Measurements from ENCODE around the gene MICU1. TPM values are rescaled to one million over a fixed set of nuclear protein-coding genes. Genes with fewer than 3 reads are reported as not detected.

MICU1 gene
- total RNA-seq, 2 experiments from 2014 or later = 29.2 to 29.4 TPM

DNA sequence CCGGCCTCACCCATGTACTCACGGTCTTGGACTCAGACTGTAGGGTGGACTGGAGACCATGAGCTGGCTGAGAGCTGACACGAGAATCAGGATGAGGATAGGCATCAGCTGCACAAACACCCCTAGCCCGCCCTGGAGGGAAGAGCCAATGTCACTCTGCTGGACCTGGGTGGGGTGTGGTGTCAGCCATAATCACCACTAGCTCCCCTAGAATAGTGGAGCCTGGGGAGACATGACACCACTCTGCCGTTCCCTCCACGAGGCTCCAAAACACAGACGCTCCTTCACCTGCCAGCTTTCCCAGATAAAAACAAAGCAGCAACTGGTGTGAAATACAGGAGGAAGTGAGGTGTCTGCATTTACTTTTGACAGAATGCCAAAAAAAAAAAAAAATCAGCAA, 287.7 kb downstream of the MICU1 start:
- Mint-ChIP-seq H3K9me3 (no peaks in the 10 kb centered on the region), H3K36me3 (peaks cover 41% of the 10 kb centered on the region), H3K4me3 (no peak overlapping the region), H3K27me3 (no peaks in the 10 kb centered on the region), H3K27ac (no peak overlapping the region), H3K4me1 (peaks cover 48% of the 10 kb centered on the region)
- DNase-seq = no peak

DNA sequence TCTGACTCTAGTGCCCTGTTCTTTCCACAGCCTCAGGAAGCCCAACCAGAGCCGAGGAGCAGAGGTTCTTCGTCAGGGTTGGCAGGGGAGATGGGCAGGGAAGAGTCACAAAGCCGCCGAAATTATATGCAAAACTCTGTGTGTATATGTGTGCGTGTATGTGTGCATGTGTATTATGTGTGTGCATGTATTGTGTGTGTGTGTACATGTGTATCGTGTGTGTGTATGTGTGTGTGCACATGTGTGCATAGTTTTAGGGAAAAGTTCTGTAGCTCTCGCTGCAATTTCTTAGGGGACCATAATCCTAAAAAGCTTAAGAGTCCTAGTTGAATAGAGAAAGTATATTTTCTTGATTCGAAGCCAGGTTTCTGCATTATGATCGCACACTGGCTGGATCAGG, 288.2 kb downstream of the MICU1 start:
- Mint-ChIP-seq H3K27ac (no peak overlapping the region), H3K4me1 (peaks cover 52% of the 10 kb centered on the region), H3K36me3 (peaks cover 44% of the 10 kb centered on the region), H3K27me3 (no peaks in the 10 kb centered on the region), H3K4me3 (no peak overlapping the region), H3K9me3 (no peaks in the 10 kb centered on the region)
- DNase-seq = no peak

DNA sequence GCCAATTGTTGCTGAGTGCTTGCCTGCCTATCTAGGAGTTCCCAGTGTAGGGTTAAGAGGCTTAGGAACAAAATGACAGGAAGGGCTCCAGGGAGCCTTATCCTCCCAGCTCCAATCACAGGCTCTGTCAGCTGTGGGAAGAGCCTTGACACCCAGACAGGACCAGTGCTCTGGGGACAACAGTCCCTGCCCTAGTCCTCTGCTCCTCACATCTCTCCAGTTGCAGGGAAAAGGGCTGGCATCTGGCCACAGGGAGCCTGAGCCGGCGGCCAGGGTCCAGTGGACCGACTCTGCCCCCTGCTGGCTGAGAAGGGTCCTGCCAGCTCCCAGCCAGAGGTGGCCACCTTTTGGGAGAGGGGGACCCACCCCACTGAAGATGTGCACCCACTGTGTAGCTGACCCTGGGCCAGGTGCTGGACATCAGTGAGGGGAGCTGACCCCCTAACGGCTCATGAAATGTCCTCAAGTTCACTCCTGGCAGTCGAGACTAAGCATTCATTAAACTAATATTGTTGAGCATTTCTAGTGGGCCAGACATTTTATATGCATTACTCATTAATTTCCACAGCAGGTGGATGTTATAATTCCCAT, 288.7 kb downstream of the MICU1 start:
- H3K27me3 Mint-ChIP-seq = no peaks in the 10 kb centered on the region
- H3K4me3 Mint-ChIP-seq = no peak overlapping the region
- no peak overlapping the region for H3K27ac Mint-ChIP-seq
- peak; percentile 66 for DNase-seq
- H3K4me1 Mint-ChIP-seq = peaks cover 57% of the 10 kb centered on the region
- H3K9me3 Mint-ChIP-seq = no peaks in the 10 kb centered on the region
- peaks cover 43% of the 10 kb centered on the region for H3K36me3 Mint-ChIP-seq

DNA sequence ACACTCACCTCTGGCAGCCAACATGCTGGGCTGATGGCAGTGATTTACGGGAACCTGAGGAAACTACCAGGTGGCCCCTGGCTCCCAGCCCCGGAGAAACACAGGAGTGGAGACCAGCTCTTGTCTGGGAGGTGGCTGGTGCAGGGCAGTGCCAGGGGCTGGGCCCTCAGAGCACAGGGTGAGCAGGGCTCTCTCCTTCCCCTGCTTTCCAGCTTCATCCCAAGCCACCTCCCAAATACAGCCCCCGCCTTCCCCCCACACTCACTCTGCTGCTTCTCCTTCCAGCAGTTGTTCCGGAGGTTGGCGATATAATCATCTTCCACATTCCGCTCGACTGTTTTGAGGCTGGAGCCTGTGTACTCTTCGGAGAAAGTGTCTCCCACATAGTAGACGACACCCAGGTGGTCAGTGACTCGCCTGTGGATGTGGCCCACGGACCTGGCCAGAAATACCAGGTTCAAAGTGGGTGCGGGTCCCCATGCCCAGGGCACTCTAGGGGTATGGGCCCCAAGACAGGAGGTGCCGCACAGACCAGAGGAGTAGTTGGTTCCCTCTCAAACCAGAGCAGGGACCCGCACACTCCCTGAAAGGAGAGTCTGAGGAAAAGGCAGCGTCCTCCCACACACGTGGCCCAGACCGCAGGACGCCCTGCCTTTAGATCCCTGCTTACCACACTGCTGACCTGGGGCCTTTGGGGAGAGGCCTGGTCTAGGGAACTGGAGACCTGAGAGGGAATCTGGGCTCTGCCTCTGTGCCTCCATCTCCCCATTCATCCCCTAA, 289.4 kb downstream of the MICU1 start:
- Mint-ChIP-seq H3K27me3 (no peaks in the 10 kb centered on the region), H3K4me3 (peak overlapping the region; percentile 60)

DNA sequence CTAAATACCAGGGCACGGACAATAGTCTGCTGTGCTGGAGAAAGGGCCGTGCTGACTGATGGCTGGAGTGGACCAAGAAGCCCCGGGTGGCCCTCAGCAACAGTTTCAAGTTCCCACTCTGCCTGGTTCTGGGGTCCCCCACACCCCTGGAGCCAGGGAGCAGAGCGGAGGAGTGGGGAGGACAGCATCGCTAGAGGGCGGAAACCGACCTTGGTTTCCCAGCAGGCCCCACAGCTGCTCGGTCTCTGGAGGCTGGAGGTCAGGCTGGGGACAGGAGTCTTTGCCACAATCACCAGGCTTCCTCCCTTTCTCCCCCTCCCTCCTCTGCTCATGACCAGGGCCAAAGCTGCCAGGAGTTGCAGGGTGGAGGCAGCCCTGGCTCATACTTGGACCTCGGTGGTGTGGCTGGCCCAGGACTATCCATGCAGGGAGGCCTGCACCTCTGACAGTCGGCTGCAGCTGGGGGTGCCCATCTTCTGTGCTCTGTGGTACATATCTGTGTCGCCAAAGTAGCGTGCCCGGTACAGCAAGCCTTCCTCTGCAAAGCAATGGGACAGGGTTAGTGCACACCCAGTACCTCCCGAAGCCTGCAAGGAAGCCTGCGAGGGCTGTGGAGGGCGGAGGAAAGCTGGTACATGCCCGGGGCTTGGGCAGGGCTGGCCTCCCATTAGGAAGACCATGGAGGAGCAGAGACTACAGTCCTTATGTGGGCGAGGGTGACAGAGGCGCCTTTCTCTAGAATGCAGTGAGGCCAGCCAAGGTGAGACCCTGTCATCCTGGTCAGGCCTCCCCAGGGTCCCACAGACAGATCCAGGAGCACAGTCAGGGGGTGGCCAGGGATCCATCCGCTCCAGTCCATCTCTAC, 290.3 kb downstream of the MICU1 start:
- H3K4me1 Mint-ChIP-seq = peaks cover 64% of the 10 kb centered on the region
- H3K27ac Mint-ChIP-seq = peak overlapping the region; percentile 90
- no peaks in the 10 kb centered on the region for H3K27me3 Mint-ChIP-seq
- DNase-seq = peak; percentile 65
- H3K9me3 Mint-ChIP-seq = no peaks in the 10 kb centered on the region
- peaks cover 35% of the 10 kb centered on the region for H3K36me3 Mint-ChIP-seq
- peak overlapping the region; percentile 38 for H3K4me3 Mint-ChIP-seq

More for the DNA sequence above, 289.4 kb downstream of the MICU1 start:
- peak overlapping the region; percentile 90 for H3K27ac Mint-ChIP-seq
- no peak for DNase-seq
- H3K9me3 Mint-ChIP-seq = no peaks in the 10 kb centered on the region
- H3K4me1 Mint-ChIP-seq = peaks cover 62% of the 10 kb centered on the region
- peaks cover 43% of the 10 kb centered on the region for H3K36me3 Mint-ChIP-seq

DNA sequence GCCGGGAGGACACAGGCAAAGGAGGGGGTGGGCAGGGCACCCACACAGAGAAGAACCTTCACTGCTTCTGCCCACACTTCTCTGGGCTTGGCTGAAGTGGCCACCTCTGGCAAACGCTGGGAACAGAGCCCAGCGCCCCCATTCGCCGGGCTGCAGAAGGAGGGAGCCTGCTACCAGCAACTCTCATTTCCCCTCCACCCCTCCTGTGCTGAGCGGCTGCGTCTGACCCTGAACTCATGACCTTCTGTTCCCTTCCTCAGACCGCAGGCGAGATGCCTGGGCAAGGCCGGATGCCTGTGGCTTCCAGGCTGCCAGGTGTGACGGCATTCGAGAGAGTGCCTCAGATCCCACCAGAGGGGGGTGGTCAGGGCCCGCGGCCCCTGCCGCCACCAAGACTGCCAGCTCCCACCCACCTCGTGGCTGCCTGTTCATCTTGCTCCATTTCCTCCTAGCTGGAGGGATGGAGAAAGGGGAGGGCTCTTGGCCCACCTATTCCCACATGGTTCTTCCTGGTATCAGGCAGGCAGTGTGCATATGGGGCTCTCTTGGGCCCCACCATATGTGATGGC, 291.0 kb downstream of the MICU1 start:
- Mint-ChIP-seq H3K4me1 (peaks cover 68% of the 10 kb centered on the region), H3K36me3 (peaks cover 32% of the 10 kb centered on the region), H3K27ac (peak overlapping the region; percentile 90), H3K9me3 (no peaks in the 10 kb centered on the region), H3K27me3 (no peaks in the 10 kb centered on the region), H3K4me3 (peak overlapping the region; percentile 70)
- peak; percentile 92 for DNase-seq

DNA sequence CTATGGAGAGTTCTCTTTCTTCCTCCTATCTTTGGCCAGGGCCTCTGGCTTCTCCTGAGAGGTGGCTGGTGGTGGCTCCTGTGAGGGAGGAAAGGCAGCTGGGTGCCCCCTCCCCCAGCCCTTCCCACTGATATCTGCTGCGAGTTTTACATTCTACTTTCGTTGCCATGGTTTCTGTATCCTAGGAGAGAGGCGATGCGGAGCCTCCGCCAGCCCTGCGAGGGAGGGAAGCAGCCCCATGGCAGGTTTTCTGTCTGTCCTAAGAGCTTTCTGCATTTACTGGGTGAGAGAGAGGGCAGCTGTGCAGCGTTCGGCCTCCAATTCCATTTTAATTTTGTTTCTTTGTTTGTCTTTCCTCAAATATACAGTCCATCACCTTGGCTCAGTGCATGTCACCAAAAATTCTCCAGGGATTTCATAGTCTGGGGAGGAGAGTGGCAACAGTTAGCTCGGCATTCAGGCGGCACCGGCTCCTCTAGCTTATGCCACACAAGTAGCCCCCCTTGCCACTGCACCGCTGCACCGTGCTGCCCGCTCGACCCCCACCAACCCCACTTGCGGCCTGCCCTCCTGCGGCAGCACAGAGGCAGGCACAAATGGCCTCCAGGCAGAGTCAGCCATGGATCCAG, 291.6 kb downstream of the MICU1 start:
- Mint-ChIP-seq H3K36me3 (peaks cover 35% of the 10 kb centered on the region), H3K27ac (peak overlapping the region; percentile 90), H3K4me3 (peak overlapping the region; percentile 70), H3K9me3 (no peaks in the 10 kb centered on the region), H3K4me1 (peaks cover 73% of the 10 kb centered on the region), H3K27me3 (no peaks in the 10 kb centered on the region)
- peak; percentile 42 for DNase-seq

DNA sequence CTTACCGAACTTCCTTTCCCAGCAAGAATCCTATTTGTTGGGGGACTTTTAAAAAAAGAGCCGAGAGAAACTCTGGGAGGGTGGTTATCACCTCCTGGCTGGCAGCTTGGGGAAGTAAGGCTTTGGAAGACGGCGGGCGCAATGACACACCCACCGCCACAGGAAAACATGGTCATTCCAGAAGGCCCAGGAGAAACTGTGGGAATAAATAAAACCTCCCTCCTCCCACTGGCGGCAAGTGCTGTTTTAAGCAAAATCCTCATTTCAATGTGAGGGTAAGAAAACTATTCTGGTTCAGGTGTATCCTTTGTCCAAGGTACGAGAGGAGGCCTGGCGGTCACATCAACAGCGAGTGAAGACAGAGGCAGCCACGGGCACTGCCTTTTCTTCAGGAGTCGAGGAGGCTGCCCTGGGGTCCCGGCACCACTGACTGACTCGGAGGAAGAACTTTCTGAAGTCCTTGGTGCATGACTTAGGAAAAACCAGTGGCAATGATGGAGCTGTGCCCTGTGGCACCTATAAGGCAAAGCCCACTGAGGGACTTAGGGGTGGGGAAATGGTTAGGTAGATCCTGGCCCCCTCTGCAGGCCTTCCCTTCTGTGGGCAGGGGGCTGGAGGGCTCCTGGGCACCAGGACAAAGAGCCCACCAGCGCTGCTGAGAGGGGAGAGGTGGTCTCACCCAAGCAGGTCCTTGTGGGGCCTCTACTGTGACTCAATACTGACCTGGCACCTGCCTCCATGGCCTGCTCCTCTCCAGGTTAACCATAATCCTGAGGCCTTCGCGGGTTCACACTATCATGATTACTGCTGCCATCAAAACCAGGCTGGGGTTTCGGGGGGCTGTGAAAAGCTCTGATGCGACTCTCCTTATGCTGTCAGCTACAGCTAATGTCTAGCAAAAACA, 292.5 kb downstream of the MICU1 start:
- peak; percentile 66 for DNase-seq
- Mint-ChIP-seq H3K9me3 (no peaks in the 10 kb centered on the region), H3K4me3 (peak overlapping the region; percentile 35), H3K27me3 (no peaks in the 10 kb centered on the region), H3K4me1 (peaks cover 80% of the 10 kb centered on the region), H3K36me3 (peaks cover 35% of the 10 kb centered on the region), H3K27ac (peak overlapping the region; percentile 90)

DNA sequence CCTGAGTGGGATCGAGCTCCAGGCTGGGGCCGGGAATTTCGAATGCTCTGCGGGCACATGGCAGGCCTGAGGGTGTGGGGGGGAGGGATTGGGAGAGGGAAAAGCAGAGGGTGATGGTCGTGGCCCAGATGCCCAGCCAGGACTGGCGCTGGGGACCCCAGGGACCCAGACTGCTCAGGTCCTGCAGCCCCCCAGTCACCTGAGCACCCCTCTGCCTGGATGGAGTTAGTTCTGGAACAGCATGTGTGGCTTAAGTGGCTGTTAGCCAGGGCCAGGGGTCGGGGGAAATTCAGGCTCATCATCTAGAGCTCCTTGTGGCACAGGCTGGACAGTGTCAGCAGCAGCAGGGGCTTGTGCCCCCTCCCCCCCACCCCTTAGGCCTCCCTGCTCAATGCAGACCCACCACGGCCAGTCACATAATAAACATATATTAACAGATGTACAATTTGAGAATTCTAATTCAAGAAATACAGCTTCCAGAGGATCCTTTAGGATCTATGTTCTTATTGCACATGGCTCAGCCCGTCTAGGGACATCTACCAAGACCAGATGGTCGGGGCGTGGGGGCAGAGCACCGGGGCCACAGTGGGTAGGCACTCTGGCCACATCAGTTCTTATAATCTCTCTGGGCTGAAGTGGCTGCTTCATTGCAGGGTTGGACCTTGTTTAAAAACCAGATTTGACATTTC, 293.3 kb downstream of the MICU1 start:
- H3K27ac Mint-ChIP-seq = peak overlapping the region; percentile 90
- peaks cover 35% of the 10 kb centered on the region for H3K36me3 Mint-ChIP-seq
- H3K4me1 Mint-ChIP-seq = peaks cover 87% of the 10 kb centered on the region
- H3K9me3 Mint-ChIP-seq = no peaks in the 10 kb centered on the region
- DNase-seq = no peak
- H3K27me3 Mint-ChIP-seq = no peaks in the 10 kb centered on the region
- peak overlapping the region; percentile 63 for H3K4me3 Mint-ChIP-seq

DNA sequence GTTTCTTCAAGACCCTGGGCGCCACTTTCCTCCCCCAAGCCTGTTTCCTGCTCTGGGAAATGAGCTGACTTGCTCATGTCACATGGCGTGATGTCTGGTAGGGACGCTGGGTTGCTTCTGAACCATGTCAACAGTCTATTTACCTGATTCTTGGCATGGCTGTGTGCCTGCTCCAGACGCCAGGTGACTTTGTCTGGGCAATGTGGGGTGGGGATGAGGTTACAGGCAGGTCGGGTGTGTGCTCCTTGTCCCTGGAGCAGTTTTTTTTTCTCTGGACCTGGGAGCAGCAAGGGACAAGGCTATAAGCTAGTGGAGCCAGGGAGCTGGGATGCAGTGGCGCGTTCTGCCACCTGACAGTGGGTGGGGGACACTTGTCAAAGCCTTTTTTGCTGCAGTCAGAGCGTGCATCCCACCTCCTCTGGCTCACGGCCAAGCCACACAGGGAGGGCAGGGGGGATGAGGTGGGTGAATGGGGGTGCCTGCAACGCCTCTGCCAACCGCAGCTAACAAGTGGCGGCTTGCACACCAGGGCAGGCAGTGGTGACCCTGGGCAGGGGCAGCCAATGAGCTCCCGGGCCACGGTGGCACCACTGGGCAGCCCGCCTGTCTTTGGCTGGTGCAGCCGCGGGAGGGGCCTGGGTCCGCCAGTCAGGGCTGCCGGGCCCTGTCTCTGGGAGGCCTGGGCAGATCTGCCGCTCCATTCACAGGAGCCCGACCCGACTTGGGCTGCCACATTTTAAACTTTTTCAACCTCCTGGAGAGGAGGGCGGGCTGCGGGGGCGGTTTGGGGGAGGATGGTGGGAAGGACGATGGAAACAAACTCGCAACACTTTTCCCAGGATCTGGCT, 294.1 kb downstream of the MICU1 start:
- peaks cover 3% of the 10 kb centered on the region for H3K27me3 Mint-ChIP-seq
- H3K4me1 Mint-ChIP-seq = peaks cover 83% of the 10 kb centered on the region
- DNase-seq = peak; percentile 95
- H3K4me3 Mint-ChIP-seq = peak overlapping the region; percentile 74
- H3K36me3 Mint-ChIP-seq = peaks cover 33% of the 10 kb centered on the region
- no peaks in the 10 kb centered on the region for H3K9me3 Mint-ChIP-seq
- peak overlapping the region; percentile 95 for H3K27ac Mint-ChIP-seq

DNA sequence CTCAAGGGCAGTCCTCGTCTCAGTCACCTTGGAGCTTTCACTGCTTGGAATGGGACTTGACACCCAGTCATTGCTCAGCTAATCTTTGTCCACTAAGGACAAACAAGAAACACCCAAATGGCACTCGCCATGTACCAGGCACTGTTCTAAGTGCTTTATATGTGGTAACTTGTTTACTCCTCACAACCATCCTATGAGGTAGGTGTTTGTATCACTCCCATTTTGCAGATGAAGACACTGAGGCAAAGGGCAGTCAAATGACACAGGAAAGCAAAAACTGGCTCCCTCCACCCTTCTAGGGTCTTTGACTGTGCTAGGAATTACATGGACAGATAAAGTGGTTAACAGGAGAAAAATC, 295.8 kb downstream of the MICU1 start:
- no peak for DNase-seq
- H3K36me3 Mint-ChIP-seq = peaks cover 31% of the 10 kb centered on the region
- peak overlapping the region; percentile 95 for H3K27ac Mint-ChIP-seq
- peaks cover 72% of the 10 kb centered on the region for H3K4me1 Mint-ChIP-seq
- peaks cover 5% of the 10 kb centered on the region for H3K27me3 Mint-ChIP-seq
- H3K9me3 Mint-ChIP-seq = no peaks in the 10 kb centered on the region
- peak overlapping the region; percentile 34 for H3K4me3 Mint-ChIP-seq

DNA sequence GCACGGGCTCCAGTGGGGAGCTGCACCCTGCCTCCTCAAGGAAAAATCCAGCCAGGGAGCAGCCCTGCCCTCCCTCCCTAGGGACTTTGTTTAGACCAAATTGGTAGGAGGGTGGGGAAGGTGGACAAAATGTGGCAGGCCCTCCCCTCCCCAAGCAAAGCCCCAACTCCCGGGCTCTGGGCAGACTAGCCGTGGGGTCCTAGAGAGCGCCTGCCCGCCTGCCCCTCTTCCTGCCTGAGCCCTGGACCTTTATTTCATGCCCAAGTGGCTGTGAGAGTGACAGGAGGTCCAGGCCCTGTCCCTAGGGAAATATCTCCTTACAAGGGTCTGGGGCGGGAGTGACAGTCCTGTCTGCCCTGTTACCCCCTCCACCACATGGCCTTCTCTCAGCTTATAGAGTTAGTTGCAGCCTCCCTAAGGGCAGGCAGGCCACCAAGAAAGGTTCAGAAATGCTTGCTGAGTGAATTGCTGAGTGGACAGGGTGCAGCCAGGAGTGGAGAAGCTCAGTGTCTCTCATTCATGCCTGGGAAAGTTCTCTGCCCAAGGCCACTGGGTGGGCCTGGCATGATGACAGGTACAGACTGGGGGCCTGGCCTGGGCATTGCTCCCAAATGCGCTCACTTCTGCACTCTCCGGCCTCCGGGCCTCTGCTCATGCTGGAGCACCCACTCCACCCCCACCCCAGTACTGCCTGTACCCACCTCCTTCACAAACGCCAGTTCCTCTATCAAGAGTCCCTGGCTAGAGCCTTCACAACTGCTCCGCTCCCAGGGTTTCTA, 296.4 kb downstream of the MICU1 start:
- Mint-ChIP-seq H3K9me3 (no peaks in the 10 kb centered on the region), H3K27ac (peak overlapping the region; percentile 95), H3K4me3 (peak overlapping the region; percentile 34), H3K36me3 (peaks cover 33% of the 10 kb centered on the region), H3K27me3 (peaks cover 5% of the 10 kb centered on the region), H3K4me1 (peaks cover 67% of the 10 kb centered on the region)
- no peak for DNase-seq

Data from activated naive CD8-positive, alpha-beta T cell treated with anti-CD3 and anti-CD28 coated beads for 36 hours (primary cell).